Neural crest cell (in vitro differentiated cells): Measurements from ENCODE around the gene CCDC47. TPM values are rescaled to one million over a fixed set of nuclear protein-coding genes. Genes with fewer than 3 reads are reported as not detected.
"Not testable (repeated sequence)": the region's sequence is repeated elsewhere in the genome, so short reads cannot be mapped to it uniquely, and the experiment has no call there.

Experiments used
- DNase-seq: peaks from one replicate; pipeline ENCODE4 v3.0.0; 2021; ENCODE audit warnings: low read depth, mixed read lengths, low spot score
- H3K27ac Mint-ChIP-seq: one replicate; pipeline ENCODE4 v1.8.0; 2021; ENCODE audit warnings: mild to moderate bottlenecking, mixed read lengths; ENCODE audit not compliant: unreplicated experiment
- H3K27me3 Mint-ChIP-seq: 2 replicates; pipeline ENCODE4 v1.8.0; 2021; ENCODE audit warnings: low read depth, mild to moderate bottlenecking, mixed read lengths
- H3K36me3 Mint-ChIP-seq: 2 replicates; pipeline ENCODE4 v1.8.0; 2021; ENCODE audit warnings: low read depth, mild to moderate bottlenecking, mixed read lengths
- H3K4me1 Mint-ChIP-seq: 2 replicates; pipeline ENCODE4 v1.8.0; 2021; ENCODE audit warnings: mixed read lengths
- H3K4me3 Mint-ChIP-seq: one replicate; pipeline ENCODE4 v1.8.0; 2021; ENCODE audit warnings: mild to moderate bottlenecking, mixed read lengths
- H3K9me3 Mint-ChIP-seq: 2 replicates; pipeline ENCODE4 v1.8.0; 2021; ENCODE audit warnings: mixed read lengths
- CTCF ChIP-seq: fragments of 200-600 bp; sonication (generic); conservative IDR thresholded peaks from 2 replicates; pipeline ENCODE4 v1.5.0; 2021; ENCODE audit warnings: antibody characterized with exemption, mild to moderate bottlenecking
- total RNA-seq: library from RNA; stranded (reverse); gene quantifications from 2 replicates; pipeline ENCODE4 v1.2.1, GENCODE V29; 2021

The CCDC47 gene
- total RNA-seq, 1 donor from 2014 or later: 73.2 TPM

DNA sequence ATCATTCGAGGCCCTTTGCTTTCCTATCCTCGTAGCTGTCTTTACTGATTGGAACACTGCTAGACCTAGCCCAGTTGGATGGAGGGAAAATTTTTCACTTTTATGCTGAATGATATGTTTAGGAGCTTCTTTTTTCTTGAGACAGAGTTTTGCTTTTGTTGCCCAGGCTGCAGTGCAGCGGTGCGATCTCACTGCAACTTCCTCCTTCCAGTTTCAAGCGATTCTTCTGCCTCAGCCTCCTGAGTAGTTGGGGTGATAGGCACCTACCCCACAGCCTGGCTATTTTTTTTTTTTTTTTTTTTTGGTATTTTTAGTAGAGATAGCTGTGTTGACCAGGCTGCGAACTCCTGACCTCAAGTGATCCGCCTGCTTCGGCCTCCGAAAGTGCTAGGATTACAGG lies 36.6 kb upstream of the CCDC47 start:
- Mint-ChIP-seq H3K27ac (no peak overlapping the region), H3K27me3 (no peaks in the 10 kb centered on the region)

DNA sequence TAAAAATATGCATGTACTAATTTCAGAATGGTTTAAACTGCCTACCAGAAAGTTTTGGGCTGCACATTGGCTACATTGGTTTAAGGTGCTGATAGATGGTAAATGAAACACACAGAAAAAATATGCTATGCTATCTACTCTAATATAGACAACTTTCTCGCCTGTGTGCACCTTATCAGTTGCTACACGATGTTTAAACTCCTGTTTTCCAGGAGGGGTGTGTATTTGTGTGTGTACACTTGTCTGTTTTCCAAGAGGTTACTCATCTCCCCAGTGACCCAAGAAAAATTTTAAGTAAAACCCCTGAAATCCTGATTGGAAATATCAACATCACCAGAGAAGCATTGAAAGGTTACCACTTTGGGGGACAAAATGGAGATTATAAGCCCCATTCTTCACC lies 32.2 kb upstream of the CCDC47 start:
- H3K27me3 Mint-ChIP-seq: no peaks in the 10 kb centered on the region
- no peak overlapping the region for H3K27ac Mint-ChIP-seq
- H3K36me3 Mint-ChIP-seq: peaks cover 17% of the 10 kb centered on the region
- TF ChIP-seq CTCF: no peak
- no peak for DNase-seq
- H3K4me3 Mint-ChIP-seq: no peak overlapping the region
- no peaks in the 10 kb centered on the region for H3K4me1 Mint-ChIP-seq
- no peaks in the 10 kb centered on the region for H3K9me3 Mint-ChIP-seq

More for the DNA sequence above, 36.6 kb upstream of the CCDC47 start:
- Mint-ChIP-seq H3K9me3 (no peaks in the 10 kb centered on the region), H3K36me3 (peaks cover 24% of the 10 kb centered on the region), H3K4me3 (no peak overlapping the region), H3K4me1 (no peaks in the 10 kb centered on the region)
- no peak for TF ChIP-seq CTCF
- no peak for DNase-seq

GRCh38 chr17:63804328-63804727 lies 30.9 kb upstream of the CCDC47 start:
- no peak for DNase-seq
- TF ChIP-seq CTCF: no peak
- Mint-ChIP-seq H3K27ac (no peak overlapping the region), H3K27me3 (no peaks in the 10 kb centered on the region), H3K36me3 (peaks cover 17% of the 10 kb centered on the region), H3K4me3 (no peak overlapping the region), H3K9me3 (no peaks in the 10 kb centered on the region), H3K4me1 (no peaks in the 10 kb centered on the region)

- H3K27me3 Mint-ChIP-seq: no peaks in the 10 kb centered on the region
- H3K36me3 Mint-ChIP-seq: peaks cover 9% of the 10 kb centered on the region
- TF ChIP-seq CTCF: no peak
- DNase-seq: no peak
- no peak overlapping the region for H3K27ac Mint-ChIP-seq
- H3K4me1 Mint-ChIP-seq: no peaks in the 10 kb centered on the region
- no peak overlapping the region for H3K4me3 Mint-ChIP-seq
- no peaks in the 10 kb centered on the region for H3K9me3 Mint-ChIP-seq
Measured at GRCh38 chr17:63800783-63801182, 27.4 kb upstream of the CCDC47 start.

DNA sequence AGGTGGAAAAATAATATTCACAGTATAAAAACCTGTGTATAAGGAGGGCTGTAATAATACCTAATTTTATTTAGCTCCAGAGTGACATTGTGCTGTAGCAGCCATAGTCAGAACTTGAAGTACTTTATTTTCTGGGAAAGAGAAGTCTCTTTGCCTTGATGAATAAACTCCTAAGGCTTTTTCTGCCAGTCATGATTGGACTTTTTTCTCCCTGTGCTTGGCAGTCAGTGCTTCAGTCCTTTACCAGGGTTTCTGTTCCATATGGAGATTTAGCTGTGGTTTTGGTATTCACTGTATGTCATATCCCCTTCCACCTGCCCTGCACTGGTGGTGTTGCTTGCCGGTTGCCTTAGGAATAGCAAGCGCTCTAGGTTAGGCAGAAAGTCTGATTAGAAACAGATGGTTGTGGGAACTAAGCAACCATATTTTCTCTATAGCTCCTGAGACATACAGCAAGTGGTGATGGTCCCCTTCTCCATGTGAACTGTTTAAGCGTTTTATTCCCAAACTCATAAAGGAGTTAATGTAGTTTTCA lies 25.2 kb upstream of the CCDC47 start:
- Mint-ChIP-seq H3K4me3 (no peak overlapping the region), H3K27ac (no peak overlapping the region), H3K4me1 (no peaks in the 10 kb centered on the region), H3K27me3 (no peaks in the 10 kb centered on the region), H3K36me3 (peaks cover 9% of the 10 kb centered on the region), H3K9me3 (no peaks in the 10 kb centered on the region)
- DNase-seq: no peak
- no peak for TF ChIP-seq CTCF

GRCh38 chr17:63796375-63796774 lies 23.0 kb upstream of the CCDC47 start:
- H3K4me1 Mint-ChIP-seq, H3K9me3 Mint-ChIP-seq, DNase-seq, H3K27me3 Mint-ChIP-seq, H3K4me3 Mint-ChIP-seq, H3K27ac Mint-ChIP-seq, H3K36me3 Mint-ChIP-seq: not testable (repeated sequence)
